Fibroblast of the aortic adventitia (primary cell): ENCODE measurements around the gene UPK2. TPM values are rescaled to one million over a fixed set of nuclear protein-coding genes. Genes with fewer than 3 reads are reported as not detected.

Source experiments
- DNase-seq: peaks from one replicate; pipeline ENCODE4 v3.0.0-alpha.2; 2010; ENCODE audit warnings: low read depth
- H3K4me3 ChIP-seq: 2 replicates; pipeline ENCODE4 v1.5.1; 2011; ENCODE audit warnings: low read depth, mild to moderate bottlenecking, control low read depth, low read length, moderate library complexity
- CTCF ChIP-seq: IDR thresholded peaks from 2 replicates; pipeline ENCODE4 v1.5.1; 2011; ENCODE audit warnings: mild to moderate bottlenecking, low read length, control low read depth, inconsistent platforms; ENCODE audit not compliant: insufficient read depth
- total RNA-seq: library from RNA; depleted of rRNA; stranded (reverse); fragments of >200 nt; gene quantifications from 2 replicates; pipeline ENCODE4 v1.2.3, GENCODE V29; 2012; ENCODE audit warnings: low replicate concordance

UPK2 gene
- total RNA-seq, 1 donor: not detected

- H3K4me3 ChIP-seq: peak overlapping the region; percentile 85
- no peak for TF ChIP-seq CTCF
- DNase-seq: peak; percentile 89
Observed at GRCh38 chr11:118929501-118930093, 26.5 kb upstream of the UPK2 start.

GRCh38 chr11:118930094-118930712 lies 25.9 kb upstream of the UPK2 start:
- peak; percentile 81 for DNase-seq
- TF ChIP-seq CTCF: peak; percentile 91
- H3K4me3 ChIP-seq: peak overlapping the region; percentile 85

GRCh38 chr11:118931571-118931970 lies 24.5 kb upstream of the UPK2 start:
- no peak overlapping the region for H3K4me3 ChIP-seq
- TF ChIP-seq CTCF: no peak
- DNase-seq: no peak

GRCh38 chr11:118933486-118933885 lies 22.6 kb upstream of the UPK2 start:
- no peak for TF ChIP-seq CTCF
- peak; percentile 48 for DNase-seq
- no peak overlapping the region for H3K4me3 ChIP-seq

- H3K4me3 ChIP-seq: no peak overlapping the region
- no peak for TF ChIP-seq CTCF
- no peak for DNase-seq
Observed at GRCh38 chr11:118935376-118935775, 20.7 kb upstream of the UPK2 start.

GRCh38 chr11:118938491-118939403 lies 17.4 kb upstream of the UPK2 start:
- no peak overlapping the region for H3K4me3 ChIP-seq
- peak; percentile 51 for DNase-seq
- TF ChIP-seq CTCF: no peak
